Inflammatory macrophage (primary cell): ENCODE results near the gene FEZF1.
"Not testable (repeated sequence)": the region's sequence is repeated elsewhere in the genome, so short reads cannot be mapped to it uniquely, and the experiment has no call there.

Experiments used
- DNase-seq, 2 donors: peaks; one replicate each; pipeline ENCODE4 v3.0.0-alpha.2; 2020 to 2022

Gene FEZF1

GRCh38 chr7:122306320-122307227 lies 2.0 kb upstream of the FEZF1 start:
- DNase-seq, result no peak

- DNase-seq, result no peak
These were observed 1.1 kb upstream of the FEZF1 start for GRCh38 chr7:122305475-122306319.

- DNase-seq, result no peak
These were observed 459 bp upstream of the FEZF1 start for GRCh38 chr7:122304996-122305421.

GRCh38 chr7:122303531-122304318 lies 825 bp downstream of the FEZF1 start:
- no peak for DNase-seq

GRCh38 chr7:122302761-122303530 lies 1.6 kb downstream of the FEZF1 start:
- no peak for DNase-seq

- DNase-seq, result no peak
These were observed 2.4 kb downstream of the FEZF1 start for GRCh38 chr7:122301858-122302760.

- DNase-seq, result no peak
These were observed 3.4 kb downstream of the FEZF1 start for GRCh38 chr7:122300956-122301833.

- DNase-seq, result no peak
These were observed 4.2 kb downstream of the FEZF1 start for GRCh38 chr7:122300211-122300932.

GRCh38 chr7:122299624-122300210 lies 4.8 kb downstream of the FEZF1 start:
- no peak for DNase-seq

GRCh38 chr7:122298618-122299017 lies 5.9 kb downstream of the FEZF1 start:
- DNase-seq, result no peak

GRCh38 chr7:122298131-122298530 lies 6.4 kb downstream of the FEZF1 start:
- no peak for DNase-seq

- DNase-seq, result no peak
These were observed 13.4 kb downstream of the FEZF1 start for GRCh38 chr7:122291189-122291588.

GRCh38 chr7:122290476-122290875 lies 14.1 kb downstream of the FEZF1 start:
- DNase-seq, result no peak

GRCh38 chr7:122289426-122289825 lies 15.1 kb downstream of the FEZF1 start:
- DNase-seq, result no peak

- DNase-seq, result not testable (repeated sequence)
These were observed 19.9 kb downstream of the FEZF1 start for GRCh38 chr7:122284608-122285007.

GRCh38 chr7:122273117-122273516 lies 31.4 kb downstream of the FEZF1 start:
- DNase-seq, result no peak

- DNase-seq, result no peak
These were observed 35.3 kb downstream of the FEZF1 start for GRCh38 chr7:122269241-122269640.

GRCh38 chr7:122268101-122268500 lies 36.4 kb downstream of the FEZF1 start:
- DNase-seq, result no peak

- no peak for DNase-seq
These were observed 42.3 kb downstream of the FEZF1 start for GRCh38 chr7:122262246-122262645.
